ENCODE data around the gene ANKMY2.

Gene ANKMY2

GRCh38 chr7:16579216-16579615 is 66.3 kb downstream of the ANKMY2 start:
- no peak for DNase-seq (ENCODE audit: low read depth)

- DNase-seq (ENCODE audit: low read depth), result no peak
Observed at GRCh38 chr7:16571941-16572340, 73.6 kb downstream of the ANKMY2 start.

- no peak for DNase-seq (ENCODE audit: low read depth)
Observed at GRCh38 chr7:16564909-16565426, 80.6 kb downstream of the ANKMY2 start.

GRCh38 chr7:16564023-16564380 is 81.6 kb downstream of the ANKMY2 start:
- no peak for DNase-seq (ENCODE audit: low read depth)

GRCh38 chr7:16563281-16564022 is 82.1 kb downstream of the ANKMY2 start:
- DNase-seq (ENCODE audit: low read depth), result no peak

- no peak for DNase-seq (ENCODE audit: low read depth)
Observed at GRCh38 chr7:16562456-16563220, 82.9 kb downstream of the ANKMY2 start.

- DNase-seq (ENCODE audit: low read depth), result no peak
Observed at GRCh38 chr7:16561943-16562342, 83.6 kb downstream of the ANKMY2 start.

GRCh38 chr7:16559497-16560179 is 85.9 kb downstream of the ANKMY2 start:
- no peak for DNase-seq (ENCODE audit: low read depth)

GRCh38 chr7:16558761-16559302 is 86.7 kb downstream of the ANKMY2 start:
- no peak for DNase-seq (ENCODE audit: low read depth)

- no peak for DNase-seq (ENCODE audit: low read depth)
Observed at GRCh38 chr7:16556359-16556758, 89.2 kb downstream of the ANKMY2 start.

- no peak for DNase-seq (ENCODE audit: low read depth)
Observed at GRCh38 chr7:16554518-16555236, 90.9 kb downstream of the ANKMY2 start.

- no peak for DNase-seq (ENCODE audit: low read depth)
Observed at GRCh38 chr7:16550671-16551070, 94.9 kb downstream of the ANKMY2 start.
